NB4 (cell line): ENCODE data around the gene PECR.

Source experiments
- MYC ChIP-seq: IDR thresholded peaks from 2 replicates; pipeline ENCODE4 v1.6.1; 2011; ENCODE audit warnings: low read depth, low read length
- POLR2A ChIP-seq: IDR thresholded peaks from 2 replicates; pipeline ENCODE4 v1.6.1; 2011; ENCODE audit warnings: mild to moderate bottlenecking; ENCODE audit not compliant: insufficient read length; ENCODE audit errors: extremely low read depth
- TF ChIP-seq, protein P1 (sequence below): IDR thresholded peaks from one replicate; pipeline ENCODE4 v1.5.1; 2012; ENCODE audit warnings: low read depth, low read length
- TF ChIP-seq, protein P2 (sequence below): IDR thresholded peaks from 2 replicates; pipeline ENCODE4 v1.6.1; 2011; ENCODE audit warnings: low read depth, low read length

DNA sequence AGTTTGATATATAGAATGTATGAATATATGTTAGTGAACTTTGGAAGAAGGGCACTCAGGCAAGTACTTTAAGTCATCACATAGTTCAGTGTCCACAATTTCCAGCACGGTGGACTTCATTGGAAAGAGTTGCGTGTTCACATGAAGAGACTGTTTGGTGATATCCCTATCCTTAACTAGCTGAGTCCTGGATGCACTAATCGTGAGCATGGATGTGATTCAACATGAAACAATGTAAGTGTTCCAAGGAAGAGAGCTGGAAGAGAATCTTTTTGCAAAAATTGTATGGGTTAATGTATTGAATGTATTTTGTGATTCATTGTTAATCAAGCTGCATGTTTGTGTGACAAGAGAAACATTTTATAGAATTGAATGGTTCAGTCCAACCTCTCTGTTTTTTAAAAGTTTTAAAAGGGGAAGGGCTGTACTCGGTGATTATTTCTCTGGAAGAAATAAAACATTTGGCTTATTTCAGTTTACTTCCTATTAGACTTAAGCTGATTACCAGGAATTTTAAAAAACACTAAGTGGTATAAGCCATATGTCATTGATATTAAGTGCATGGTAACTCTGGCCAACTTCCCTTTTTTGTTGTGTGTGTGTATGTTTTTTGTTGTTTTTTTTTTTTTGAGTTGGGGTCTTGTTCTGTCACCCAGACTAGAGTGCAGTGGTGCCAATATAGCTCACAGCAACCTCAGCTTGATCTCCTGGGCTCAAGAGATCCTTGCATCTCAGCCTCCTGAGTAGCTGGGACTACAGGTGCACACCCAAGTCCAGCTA lies 36.1 kb upstream of the PECR start:
- TF ChIP-seq POLR2A (no peak), MYC (no peak)
- TF ChIP-seq, protein P1, sequence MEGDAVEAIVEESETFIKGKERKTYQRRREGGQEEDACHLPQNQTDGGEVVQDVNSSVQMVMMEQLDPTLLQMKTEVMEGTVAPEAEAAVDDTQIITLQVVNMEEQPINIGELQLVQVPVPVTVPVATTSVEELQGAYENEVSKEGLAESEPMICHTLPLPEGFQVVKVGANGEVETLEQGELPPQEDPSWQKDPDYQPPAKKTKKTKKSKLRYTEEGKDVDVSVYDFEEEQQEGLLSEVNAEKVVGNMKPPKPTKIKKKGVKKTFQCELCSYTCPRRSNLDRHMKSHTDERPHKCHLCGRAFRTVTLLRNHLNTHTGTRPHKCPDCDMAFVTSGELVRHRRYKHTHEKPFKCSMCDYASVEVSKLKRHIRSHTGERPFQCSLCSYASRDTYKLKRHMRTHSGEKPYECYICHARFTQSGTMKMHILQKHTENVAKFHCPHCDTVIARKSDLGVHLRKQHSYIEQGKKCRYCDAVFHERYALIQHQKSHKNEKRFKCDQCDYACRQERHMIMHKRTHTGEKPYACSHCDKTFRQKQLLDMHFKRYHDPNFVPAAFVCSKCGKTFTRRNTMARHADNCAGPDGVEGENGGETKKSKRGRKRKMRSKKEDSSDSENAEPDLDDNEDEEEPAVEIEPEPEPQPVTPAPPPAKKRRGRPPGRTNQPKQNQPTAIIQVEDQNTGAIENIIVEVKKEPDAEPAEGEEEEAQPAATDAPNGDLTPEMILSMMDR: no peak
- TF ChIP-seq, protein P2, sequence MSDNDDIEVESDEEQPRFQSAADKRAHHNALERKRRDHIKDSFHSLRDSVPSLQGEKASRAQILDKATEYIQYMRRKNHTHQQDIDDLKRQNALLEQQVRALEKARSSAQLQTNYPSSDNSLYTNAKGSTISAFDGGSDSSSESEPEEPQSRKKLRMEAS: no peak
